BJ (cell line): ENCODE results near the gene DPP9. TPM values are rescaled to one million over a fixed set of nuclear protein-coding genes. Genes with fewer than 3 reads are reported as not detected.

Experiments
- CTCF ChIA-PET: fragments of 350-600 bp; formaldehyde crosslinking; extraction: SDS; loops from one replicate; lab custom pipeline; 2021; ENCODE audit warnings: antibody characterized with exemption, inconsistent platforms; lab: Yijun Ruan, JAX
- POLR2A ChIA-PET: fragments of 300-600 bp; sonication (Branson Sonifier 250); formaldehyde crosslinking; extraction: SDS; loops from one replicate; lab custom pipeline; 2021; ENCODE audit warnings: antibody characterized with exemption; lab: Charles Lee
- DNase-seq: peaks from one replicate; pipeline ENCODE4 v3.0.0-alpha.2; 2011; ENCODE audit warnings: low read depth
- H3K27me3 ChIP-seq: 2 replicates; pipeline ENCODE4 v1.6.0; 2011; ENCODE audit warnings: low read length; ENCODE audit not compliant: control insufficient read depth, insufficient read depth
- H3K36me3 ChIP-seq: 2 replicates; pipeline ENCODE4 v1.5.1; 2011; ENCODE audit warnings: low read length; ENCODE audit not compliant: control insufficient read depth, insufficient read depth
- H3K4me3 ChIP-seq: 2 replicates; pipeline ENCODE4 v1.5.1; 2011; ENCODE audit warnings: low read depth, mild to moderate bottlenecking, control low read depth, low read length
- CTCF ChIP-seq: IDR thresholded peaks from 2 replicates; pipeline ENCODE4 v1.5.1; 2011; ENCODE audit warnings: low read depth, mild to moderate bottlenecking, control low read depth, inconsistent platforms, low read length, moderate library complexity; ENCODE audit not compliant: insufficient read depth
- polyA plus RNA-seq: library from polyadenylated mRNA; depleted of rRNA; stranded (reverse); fragments of >200 nt; gene quantifications from 2 replicates; pipeline ENCODE4 v1.2.3, GENCODE V29; 2011

DPP9 gene
- polyA plus RNA-seq, 1 experiment: 12.3 TPM

- CTCF ChIA-PET: interaction anchor here (1.6 to 1.7 kb wide), 2 partner anchors 65 to 241 kb away, joined by 3 to 5 read pairs; partner anchors contain the start of gene SH3GL1
- DNase-seq: no peak
- TF ChIP-seq CTCF: no peak
- POLR2A ChIA-PET: no interaction called here
- no peak overlapping the region for H3K4me3 ChIP-seq
- H3K27me3 ChIP-seq: no peaks in the 10 kb centered on the region
- H3K36me3 ChIP-seq: no peaks in the 10 kb centered on the region
Measured at GRCh38 chr19:4641132-4641531, 82.5 kb downstream of the DPP9 start.

- no peak for TF ChIP-seq CTCF
- Histone ChIP-seq H3K27me3 (no peaks in the 10 kb centered on the region), H3K4me3 (peak overlapping the region; percentile 72), H3K36me3 (no peaks in the 10 kb centered on the region)
- ChIA-PET CTCF (interaction anchor here (1.6 to 1.7 kb wide), 2 partner anchors 64 to 240 kb away, joined by 3 to 5 read pairs; partner anchors contain the start of gene SH3GL1), POLR2A (no interaction called here)
- DNase-seq: no peak
Measured at GRCh38 chr19:4640247-4641000, 83.2 kb downstream of the DPP9 start.

GRCh38 chr19:4639531-4640246 lies 84.0 kb downstream of the DPP9 start:
- H3K36me3 ChIP-seq: no peaks in the 10 kb centered on the region
- DNase-seq: no peak
- ChIA-PET CTCF (interaction anchor here (1.7 kb wide), 1 partner anchor 63 kb away, joined by 5 read pairs; no protein-coding TSS in a partner anchor), POLR2A (no interaction called here)
- TF ChIP-seq CTCF: no peak
- peak overlapping the region; percentile 72 for H3K4me3 ChIP-seq
- no peaks in the 10 kb centered on the region for H3K27me3 ChIP-seq

GRCh38 chr19:4638828-4639530 lies 84.7 kb downstream of the DPP9 start, which contains the start of gene TNFAIP8L1:
TNFAIP8L1 (plus strand) TSS chr19:4639516; CDS start chr19:4651870, 12,354 bp downstream.
- TF ChIP-seq CTCF: no peak
- CTCF ChIA-PET: no interaction called here
- Histone ChIP-seq H3K36me3 (no peaks in the 10 kb centered on the region), H3K4me3 (peak within 1 kb of the TSS; percentile 72), H3K27me3 (no peaks in the 10 kb centered on the region)
- peak; percentile 25 for DNase-seq
- POLR2A ChIA-PET: no interaction called here
